HepG2 (cell line): ENCODE results near the gene PTK7. TPM values are rescaled to one million over a fixed set of nuclear protein-coding genes. Genes with fewer than 3 reads are reported as not detected.

Experiments used
- ATAC-seq: fragments of 200-7000 bp; cut with Tn5 transposase; 3 replicates; pipeline ENCODE4 v1.9.1; 2020; ENCODE audit warnings: mild to moderate bottlenecking, moderate library complexity
- BruUV-seq: library from RNA; stranded (reverse); fragments of 400-500 nt; replicated peaks from 2 replicates; lab custom pipeline; 2021; lab: Mats Ljungman, UMichigan
- CTCF ChIA-PET: fragments of 300-600 bp; formaldehyde crosslinking; extraction: SDS; loops from one replicate; lab custom pipeline; 2021; ENCODE audit warnings: low total read pairs, inconsistent platforms, low intra/inter-chr PET ratio; lab: Yijun Ruan, JAX
- POLR2A ChIA-PET: fragments of 350-600 bp; sonication (Branson Sonifier 250); formaldehyde crosslinking; loops from one replicate; lab custom pipeline; 2020; ENCODE audit warnings: antibody characterized with exemption, inconsistent platforms; lab: Yijun Ruan, JAX
- DNase-seq: peaks from one replicate; pipeline ENCODE4 v3.0.0-alpha.2; 2015; ENCODE audit warnings: low spot score
- FAIRE-seq: peaks from 3 replicates; lab custom pipeline; 2011; peaks lifted over from hg19 to GRCh38; lab: Jason Lieb, UNC
- H2AFZ ChIP-seq: one replicate; pipeline ENCODE4 v1.6.1; 2011; ENCODE audit warnings: low read length, inconsistent platforms
- H3K27ac ChIP-seq: fragments of 300-600 bp; 3 replicates; pipeline ENCODE4 v1.8.0; 2011; ENCODE audit warnings: mixed run types, mild to moderate bottlenecking, mixed read lengths, low read length, inconsistent platforms; ENCODE audit not compliant: insufficient read depth; ENCODE audit errors: extremely low read length
- H3K27me3 ChIP-seq, 2 experiments: fragments of 200-600 bp in 1 of 2; 2 replicates in 1 of 2; 3 replicates in 1 of 2; pipeline versions ENCODE4 v1.6.0 to v1.8.0; 2011; ENCODE audit warnings: low read length in 2 of 2, mild to moderate bottlenecking in 2 of 2, moderate library complexity in 2 of 2, inconsistent platforms in 1 of 2; ENCODE audit not compliant: insufficient read depth in 2 of 2, control insufficient read depth in 1 of 2
- H3K36me3 ChIP-seq, 2 experiments: fragments of 200-600 bp in 1 of 2; replicated peaks in 1 of 2; 2 replicates in 1 of 2; 3 replicates in 1 of 2; pipeline versions ENCODE4 v1.5.1 to v1.8.0; 2011; ENCODE audit warnings: low read length in 2 of 2, inconsistent platforms in 1 of 2; ENCODE audit not compliant: insufficient read depth in 2 of 2, control insufficient read depth in 1 of 2
- H3K4me1 ChIP-seq: 2 replicates; pipeline ENCODE4 v1.5.1; 2012; ENCODE audit warnings: low read length, inconsistent platforms; ENCODE audit not compliant: insufficient read depth
- H3K4me2 ChIP-seq: 2 replicates; pipeline ENCODE4 v1.6.0; 2011; ENCODE audit warnings: low read depth, low read length, inconsistent platforms
- H3K4me3 ChIP-seq, 3 experiments: fragments of 200-600 bp in 1 of 3; sonication (generic), shearing (Covaris generic) in 1 of 3; replicated peaks in 1 of 3; 2 replicates each; pipeline ENCODE4 v1.5.1; 2011 to 2016; ENCODE audit warnings: low read length in 3 of 3, inconsistent platforms in 2 of 3, low read depth in 2 of 3, mild to moderate bottlenecking in 2 of 3, control low read depth in 1 of 3, mixed read lengths in 1 of 3; ENCODE audit not compliant: insufficient read depth in 1 of 3
- H3K79me2 ChIP-seq: one replicate; pipeline ENCODE4 v1.6.1; 2011; ENCODE audit warnings: low read length, inconsistent platforms; ENCODE audit not compliant: insufficient read depth
- H3K9ac ChIP-seq: 2 replicates; pipeline ENCODE4 v1.6.0; 2011; ENCODE audit warnings: mild to moderate bottlenecking, low read depth, low read length, inconsistent platforms; ENCODE audit not compliant: insufficient read depth
- H3K9me3 ChIP-seq: 2 replicates; pipeline ENCODE4 v1.5.1; 2012; ENCODE audit warnings: mild to moderate bottlenecking, low read length
- H4K20me1 ChIP-seq: 2 replicates; pipeline ENCODE4 v1.6.0; 2011; ENCODE audit warnings: inconsistent platforms, mild to moderate bottlenecking, low read length, moderate library complexity; ENCODE audit not compliant: insufficient read depth
- CAMTA2 ChIP-seq: sonication (generic); formaldehyde crosslinking; IDR thresholded peaks from 2 replicates; pipeline ENCODE4 v1.4.0; 2020; ENCODE audit warnings: mild to moderate bottlenecking, missing genetic modification reagents, borderline replicate concordance
- ELK4 ChIP-seq: sonication (generic); formaldehyde crosslinking; IDR thresholded peaks from 2 replicates; pipeline ENCODE4 v1.9.0; 2021; ENCODE audit warnings: missing genetic modification reagents, borderline replicate concordance
- HNF4G ChIP-seq, 2 experiments: sonication (generic) in 1 of 2; formaldehyde crosslinking in 1 of 2; IDR thresholded peaks; 2 replicates each; pipeline versions ENCODE4 v1.4.0 to v1.6.1; 2011 to 2020; ENCODE audit warnings: borderline replicate concordance in 2 of 2, low read depth in 2 of 2, mild to moderate bottlenecking in 2 of 2, low read length in 1 of 2, missing genetic modification reagents in 1 of 2, moderate library complexity in 1 of 2
- MED1 ChIP-seq: sonication (generic); formaldehyde crosslinking; IDR thresholded peaks from 2 replicates; pipeline ENCODE4 v1.4.0; 2020; ENCODE audit warnings: missing genetic modification reagents
- PLRG1 ChIP-seq: fragments of 450-650 bp; conservative IDR thresholded peaks from 2 replicates; pipeline ENCODE4 v1.6.1; 2016
- TMF1 ChIP-seq: sonication (generic); formaldehyde crosslinking; IDR thresholded peaks from 2 replicates; pipeline ENCODE4 v1.8.1; 2022; ENCODE audit warnings: low read depth, missing genetic modification reagents
- ZEB1 ChIP-seq: IDR thresholded peaks from 2 replicates; pipeline ENCODE4 v1.6.1; 2012; ENCODE audit warnings: mild to moderate bottlenecking, low read depth, inconsistent platforms; ENCODE audit not compliant: insufficient replicate concordance
- ZFP36L1 ChIP-seq: sonication (generic); formaldehyde crosslinking; IDR thresholded peaks from 2 replicates; pipeline ENCODE4 v1.8.0; 2022; ENCODE audit warnings: mild to moderate bottlenecking, missing genetic modification reagents, moderate library complexity
- ZIK1 ChIP-seq: sonication (generic); formaldehyde crosslinking; IDR thresholded peaks from 2 replicates; pipeline ENCODE4 v1.5.0; 2020; ENCODE audit warnings: mild to moderate bottlenecking, low read depth, missing genetic modification reagents, borderline replicate concordance
- ZNF281 ChIP-seq: sonication (generic); formaldehyde crosslinking; IDR thresholded peaks from 2 replicates; pipeline ENCODE4 v1.4.0; 2020; ENCODE audit warnings: missing genetic modification reagents, borderline replicate concordance
- ZNF549 ChIP-seq: sonication (generic); formaldehyde crosslinking; IDR thresholded peaks from 2 replicates; pipeline ENCODE4 v1.5.0; 2020; ENCODE audit warnings: missing genetic modification reagents
- ZNF773 ChIP-seq: sonication (generic); formaldehyde crosslinking; IDR thresholded peaks from 2 replicates; pipeline ENCODE4 v1.4.0; 2020; ENCODE audit warnings: missing genetic modification reagents, borderline replicate concordance
- WGBS: methylation state at CpG from one replicate; pipeline ENCODE4 v1.1.6; 2017; ENCODE audit warnings: low lambda C conversion rate; 5-methylcytosine and 5-hydroxymethylcytosine counted together
- in situ Hi-C: cut with HindIII; loops from 2 replicates; pipeline ENCODE4 v1.10.0; 2017; ENCODE audit warnings: low pct_unique_long_range_greater_than_20kb; ENCODE audit not compliant: extremely low pct_ligation_motif_present
- intact Hi-C: fragments of 100-400 bp; cut with micrococcal nuclease; formaldehyde crosslinking; loops from one replicate; pipeline ENCODE4 v1.10.0; 2022; ENCODE audit not compliant: unreplicated experiment
- polyA plus RNA-seq, 8 experiments: library from polyadenylated mRNA; depleted of rRNA in 3 of 8; stranded (reverse) in 7 of 8; unstranded in 1 of 8; fragments of >200 nt; fragmentation: Illumina TruSeq in 4 of 8; extraction: Trizol in 4 of 8; gene quantifications; 2 replicates each; pipeline versions ENCODE4 v1.2.1 to v1.2.3, GENCODE V29; 2011 to 2016; ENCODE audit warnings: low read depth in 4 of 8, missing spikeins in 1 of 8, mixed read lengths in 1 of 8; ENCODE audit not compliant: insufficient read depth in 1 of 8
- total RNA-seq, 5 experiments: library from RNA; depleted of rRNA; stranded (reverse); fragments of >200 nt; fragmentation: Illumina TruSeq; extraction: Trizol; gene quantifications; 2 replicates each; pipeline ENCODE4 v1.2.3, GENCODE V29; 2016; ENCODE audit warnings: low read depth in 1 of 5
- TF ChIP-seq, protein P1 (sequence below): sonication (generic); formaldehyde crosslinking; IDR thresholded peaks from 2 replicates; pipeline ENCODE4 v1.8.0; 2022; ENCODE audit warnings: mild to moderate bottlenecking, missing genetic modification reagents; ENCODE audit not compliant: insufficient replicate concordance
- TF ChIP-seq, protein P2 (sequence below): sonication (generic); formaldehyde crosslinking; IDR thresholded peaks from 2 replicates; pipeline ENCODE4 v1.4.0; 2020; ENCODE audit warnings: missing genetic modification reagents, borderline replicate concordance

The PTK7 gene
- total and polyA plus RNA-seq, 2 of the 13 experiments (the other 11 are each of a cell fraction or from before 2014, with no cell fraction given), result 98.5 to 99.8 TPM

GRCh38 chr6:43174263-43175112 is 98.4 kb downstream of the PTK7 start:
- H3K4me2 ChIP-seq, result peak overlapping the region; percentile 95
- ChIA-PET POLR2A (interaction anchor here (0.6 to 1.9 kb wide), 27 partner anchors 8 to 455 kb away, joined by 3 to 13 read pairs (median 4); partner anchors contain the start of genes ABCC10, CUL7, CUL9 and DNPH1), CTCF (no interaction called here)
- intact Hi-C loops, result loop anchor here (1.0 to 5.0 kb wide), 3 partner anchors 8 to 453 kb away; partner anchors contain the start of genes CUL9, DNPH1 and GTPBP2
- no TSS peak for BruUV-seq
- H2AFZ ChIP-seq, result no peak overlapping the region
- ATAC-seq (peak; percentile 76), FAIRE-seq (peak; percentile 97), DNase-seq (peak; percentile 99)
- in situ Hi-C loops, result no loop called here
- H4K20me1 ChIP-seq, result peaks cover 32% of the 10 kb centered on the region
- H3K4me1 ChIP-seq, result peaks cover 37% of the 10 kb centered on the region
- H3K9ac ChIP-seq, result peak overlapping the region; percentile 96; the same call in 1 of the 2 replicates
- H3K9me3 ChIP-seq, result no peaks in the 10 kb centered on the region
- H3K79me2 ChIP-seq, result peaks cover 36% of the 10 kb centered on the region
- H3K27me3 ChIP-seq, result no peaks in the 10 kb centered on the region; a peak in 1 of 5 replicates
- WGBS, result 2% methylated on average over 17 of the region's 32 CpGs
- H3K4me3 ChIP-seq, result peak overlapping the region; percentile 3 to 97 (median 95); a peak in 4 of 6 replicates
- H3K36me3 ChIP-seq, result peaks cover 27 to 40% of the 10 kb centered on the region in 2 experiments
- peak overlapping the region; percentile 57 for H3K27ac ChIP-seq
- TF ChIP-seq PLRG1 (no peak), HNF4G (IDR thresholded peaks at IDR 0.05; ENCODE audit: borderline replicate concordance, low read depth, low read length) (peak; percentile 32; the same call in 1 of the 2 replicates), HNF4G (CRISPR knock-in tag; IDR thresholded peaks at IDR 0.05; ENCODE audit: borderline replicate concordance, low read depth) (no peak; the same call in 1 of the 2 replicates), ZFP36L1 (CRISPR knock-in tag) (no peak), MED1 (no peak), ELK4 (CRISPR knock-in tag) (peak; percentile 46; the same call in 1 of the 2 replicates), ZIK1 (no peak), ZEB1 (no peak), ZNF549 (CRISPR knock-in tag) (no peak), TMF1 (CRISPR knock-in tag) (no peak), CAMTA2 (CRISPR knock-in tag) (peak; percentile 52; the same call in 1 of the 2 replicates), ZNF773 (CRISPR knock-in tag) (no peak), ZNF281 (peak; percentile 87)
- TF ChIP-seq, protein P1, sequence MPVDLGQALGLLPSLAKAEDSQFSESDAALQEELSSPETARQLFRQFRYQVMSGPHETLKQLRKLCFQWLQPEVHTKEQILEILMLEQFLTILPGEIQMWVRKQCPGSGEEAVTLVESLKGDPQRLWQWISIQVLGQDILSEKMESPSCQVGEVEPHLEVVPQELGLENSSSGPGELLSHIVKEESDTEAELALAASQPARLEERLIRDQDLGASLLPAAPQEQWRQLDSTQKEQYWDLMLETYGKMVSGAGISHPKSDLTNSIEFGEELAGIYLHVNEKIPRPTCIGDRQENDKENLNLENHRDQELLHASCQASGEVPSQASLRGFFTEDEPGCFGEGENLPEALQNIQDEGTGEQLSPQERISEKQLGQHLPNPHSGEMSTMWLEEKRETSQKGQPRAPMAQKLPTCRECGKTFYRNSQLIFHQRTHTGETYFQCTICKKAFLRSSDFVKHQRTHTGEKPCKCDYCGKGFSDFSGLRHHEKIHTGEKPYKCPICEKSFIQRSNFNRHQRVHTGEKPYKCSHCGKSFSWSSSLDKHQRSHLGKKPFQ (CRISPR knock-in tag), result no peak
- TF ChIP-seq, protein P2, sequence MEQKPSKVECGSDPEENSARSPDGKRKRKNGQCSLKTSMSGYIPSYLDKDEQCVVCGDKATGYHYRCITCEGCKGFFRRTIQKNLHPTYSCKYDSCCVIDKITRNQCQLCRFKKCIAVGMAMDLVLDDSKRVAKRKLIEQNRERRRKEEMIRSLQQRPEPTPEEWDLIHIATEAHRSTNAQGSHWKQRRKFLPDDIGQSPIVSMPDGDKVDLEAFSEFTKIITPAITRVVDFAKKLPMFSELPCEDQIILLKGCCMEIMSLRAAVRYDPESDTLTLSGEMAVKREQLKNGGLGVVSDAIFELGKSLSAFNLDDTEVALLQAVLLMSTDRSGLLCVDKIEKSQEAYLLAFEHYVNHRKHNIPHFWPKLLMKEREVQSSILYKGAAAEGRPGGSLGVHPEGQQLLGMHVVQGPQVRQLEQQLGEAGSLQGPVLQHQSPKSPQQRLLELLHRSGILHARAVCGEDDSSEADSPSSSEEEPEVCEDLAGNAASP (CRISPR knock-in tag), result peak; percentile 60
